ENCODE results near the gene DNAJB8.

Gene DNAJB8

DNA sequence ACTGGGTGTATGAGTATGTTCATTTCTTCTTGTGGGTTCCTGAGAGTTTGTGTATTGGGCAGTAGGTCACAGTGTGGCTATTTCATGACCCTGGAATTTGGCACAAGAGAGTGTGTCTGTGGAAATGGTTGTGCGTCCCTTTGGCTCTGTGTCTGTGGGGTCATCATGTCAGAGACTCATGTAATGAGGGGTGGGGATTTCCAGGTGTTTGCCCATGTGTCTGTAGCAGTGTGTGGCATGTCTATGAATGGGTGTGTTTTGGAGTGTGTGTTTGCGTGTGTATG lies 27.6 kb upstream of the DNAJB8 start:
- no peak overlapping the region for H3K4me3 ChIP-seq (ENCODE audit: low read depth, low read length)

DNA sequence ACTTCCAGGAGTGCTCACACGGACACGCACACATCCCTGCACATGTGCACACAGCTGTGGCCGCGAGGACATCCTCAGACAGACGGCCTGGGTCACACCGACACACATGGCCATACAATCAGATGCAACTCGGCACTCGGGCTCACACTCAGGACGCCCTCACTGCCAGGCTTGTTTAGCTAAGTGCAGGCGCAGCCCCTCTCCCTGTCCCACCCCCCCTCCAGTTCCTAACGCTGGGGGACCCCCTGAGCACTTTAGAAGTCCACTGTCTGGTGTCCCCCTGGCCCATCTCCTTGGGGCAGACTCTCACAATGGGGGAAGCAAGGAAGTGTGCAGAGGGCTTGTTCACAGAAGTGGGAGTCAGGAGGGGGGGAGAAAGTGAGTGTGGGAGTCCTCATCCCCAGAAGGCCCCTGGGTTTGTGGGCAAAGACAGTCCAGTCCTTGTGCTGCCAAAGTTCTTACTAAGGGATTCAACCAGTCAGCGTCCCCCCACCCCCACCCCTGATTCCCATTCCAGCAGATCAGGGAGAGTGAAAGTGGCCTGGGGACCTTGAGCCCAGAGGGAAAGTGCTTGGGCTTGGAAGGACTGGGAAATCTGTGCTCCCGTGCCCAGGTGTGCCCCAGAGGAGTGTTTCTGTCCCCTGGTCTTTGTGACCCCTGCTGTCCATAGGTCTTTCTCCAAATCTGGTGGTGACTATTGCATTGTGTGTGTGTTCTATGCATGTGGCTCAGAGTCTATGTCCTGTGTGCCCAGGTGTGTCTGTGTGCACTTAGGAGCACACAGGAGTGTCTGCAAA lies 27.1 kb upstream of the DNAJB8 start:
- no peak overlapping the region for H3K4me3 ChIP-seq (ENCODE audit: low read depth, low read length)

DNA sequence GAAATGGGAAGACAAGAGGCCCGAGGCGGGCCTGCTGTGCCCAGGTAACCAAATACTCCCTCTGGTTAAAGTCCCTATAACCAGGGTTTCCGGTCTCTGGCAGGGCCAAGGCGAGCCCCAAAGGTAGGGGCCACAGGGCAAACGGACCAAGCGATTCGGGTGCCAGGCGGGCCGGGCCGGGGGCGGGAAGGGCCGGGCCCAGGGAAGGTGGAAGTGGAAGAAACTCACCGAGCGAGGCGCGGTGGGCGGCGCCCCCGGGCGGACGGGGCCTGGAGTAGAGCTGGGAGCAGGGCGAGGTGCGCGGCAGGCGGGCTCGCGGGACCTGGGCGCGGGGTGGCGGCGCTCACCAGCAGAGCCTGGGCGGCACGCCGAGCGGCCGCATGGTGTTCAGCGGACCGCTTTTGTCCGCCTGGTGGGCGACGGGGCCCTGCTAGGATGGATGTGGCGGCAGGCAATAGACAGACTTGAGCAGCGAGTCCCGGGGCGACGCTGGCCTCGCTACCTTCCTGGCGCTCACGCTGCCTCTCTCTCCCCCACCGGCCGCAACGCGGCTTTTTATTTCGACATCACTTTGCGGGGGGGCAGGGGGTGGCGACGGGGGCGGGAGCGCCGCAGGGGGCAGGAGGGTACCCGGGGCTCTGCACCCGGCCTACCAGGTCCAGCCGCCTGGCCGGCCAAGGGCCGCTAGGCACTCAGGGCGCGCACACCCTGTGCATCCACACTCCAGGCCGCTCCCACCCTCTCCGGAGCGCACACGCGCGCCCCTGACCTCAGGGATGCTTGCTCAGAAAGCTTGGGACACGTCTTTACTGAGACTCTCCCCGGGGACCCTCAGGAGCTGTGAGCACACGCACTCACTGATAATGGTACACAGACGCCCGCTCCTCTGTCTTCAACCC lies 26.2 kb upstream of the DNAJB8 start, which contains the start of gene GATA2:
GATA2 (minus strand) TSS at position 531 of the 899 bp plus-strand sequence. CDS start 6,170 bp downstream, outside the sequence.
- no peak within 1 kb of the TSS for H3K4me3 ChIP-seq (ENCODE audit: low read depth, low read length)

DNA sequence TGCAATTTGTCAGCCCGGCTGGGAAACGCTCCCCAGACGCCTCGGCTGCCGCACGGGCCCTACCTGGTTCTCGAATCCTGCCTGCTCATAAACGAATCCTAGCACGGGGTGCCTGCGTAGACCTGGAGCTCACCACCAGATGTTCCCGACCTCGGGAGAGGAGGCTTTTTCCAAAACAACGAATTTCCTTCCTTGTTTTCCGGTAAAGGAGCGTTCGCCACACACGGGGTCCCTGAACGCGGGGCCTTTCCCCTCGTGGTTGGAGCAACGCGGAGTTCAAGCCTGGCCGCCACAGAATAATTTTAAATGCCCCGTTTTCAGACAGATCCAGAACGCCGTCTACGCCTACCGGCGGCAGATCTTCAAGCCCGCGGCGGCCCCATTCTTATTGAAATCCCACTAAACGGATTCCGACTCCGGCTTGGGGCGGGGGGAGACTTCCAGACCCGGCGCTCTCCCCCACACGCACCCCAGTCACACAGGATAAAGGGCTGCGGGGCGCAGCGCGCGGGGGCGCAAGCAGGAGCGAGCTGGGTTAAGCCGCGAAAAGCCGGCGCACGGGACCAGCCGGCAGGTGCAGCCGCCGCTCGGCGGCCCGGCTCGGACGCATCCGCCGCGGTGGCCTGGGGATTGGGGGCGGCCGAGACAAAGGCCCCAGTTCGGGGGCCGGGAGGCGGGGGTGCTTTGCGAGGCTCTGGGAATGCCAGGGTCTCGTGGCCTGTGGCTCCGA lies 25.4 kb upstream of the DNAJB8 start:
- no peak overlapping the region for H3K4me3 ChIP-seq (ENCODE audit: low read depth, low read length)

DNA sequence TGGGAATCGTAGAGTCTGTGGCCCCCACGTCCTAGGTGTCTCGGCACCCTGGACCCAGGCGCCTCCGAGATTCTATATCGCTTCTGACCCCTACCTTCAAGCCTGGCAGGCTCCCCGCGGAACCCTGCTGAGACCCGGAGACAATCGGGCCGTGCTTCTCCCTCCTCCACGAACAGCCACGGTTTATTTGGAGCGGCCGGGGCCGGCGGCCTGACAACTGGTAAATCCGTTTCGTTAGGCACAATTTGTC lies 24.9 kb upstream of the DNAJB8 start:
- no peak overlapping the region for H3K4me3 ChIP-seq (ENCODE audit: low read depth, low read length)

DNA sequence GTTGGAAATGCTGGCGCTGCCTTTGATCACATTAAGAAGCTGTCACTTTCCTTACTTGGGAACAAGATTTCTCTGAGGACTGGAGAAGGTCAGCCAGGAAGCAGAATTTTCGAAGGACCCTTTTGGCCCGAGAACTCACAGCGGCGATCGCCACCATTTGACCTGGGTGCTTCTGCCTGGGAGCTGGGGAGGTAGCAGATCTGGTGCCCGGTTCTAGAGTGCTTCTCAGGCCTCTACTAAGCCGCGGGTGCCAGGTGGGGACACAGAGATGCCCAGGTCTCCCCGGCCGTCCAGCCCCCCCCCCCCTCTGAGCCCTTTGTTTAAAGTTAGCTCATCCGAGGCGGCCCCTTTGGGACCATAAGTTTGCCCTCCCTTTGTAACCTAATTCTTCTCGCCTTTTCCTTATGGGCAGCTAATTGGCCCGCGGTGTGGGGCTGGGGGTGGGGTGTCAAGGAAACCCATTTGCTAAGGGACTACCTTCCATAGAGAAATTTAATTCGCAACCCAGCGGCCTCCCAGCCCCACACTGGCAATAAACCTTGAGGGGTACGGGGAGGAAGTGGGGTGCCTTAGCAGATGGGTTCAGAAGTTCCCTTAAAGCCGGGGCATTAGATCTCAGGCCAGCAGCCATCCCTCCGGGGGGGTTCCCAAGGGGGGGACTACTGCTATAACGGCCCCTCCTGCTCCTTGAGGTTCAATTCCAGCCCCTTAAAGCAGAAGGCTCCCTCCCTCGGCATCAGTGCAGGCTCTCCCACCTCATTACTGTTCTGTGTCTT lies 24.4 kb upstream of the DNAJB8 start:
- H3K4me3 ChIP-seq (ENCODE audit: low read depth, low read length): no peak overlapping the region

DNA sequence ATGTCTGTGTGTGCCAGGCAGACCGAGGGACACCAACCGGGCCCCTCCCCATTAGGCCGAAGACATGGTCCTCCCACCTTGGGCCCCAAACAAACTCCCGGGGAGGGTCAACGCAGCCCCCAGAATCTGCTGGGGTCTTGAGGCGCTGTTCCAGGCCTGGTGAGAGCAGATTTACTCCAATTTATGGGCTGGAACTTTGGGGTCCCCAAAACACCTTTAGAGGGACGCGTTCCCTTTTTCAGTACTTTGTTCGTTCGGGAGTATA lies 23.9 kb upstream of the DNAJB8 start:
- no peak overlapping the region for H3K4me3 ChIP-seq (ENCODE audit: low read depth, low read length)

DNA sequence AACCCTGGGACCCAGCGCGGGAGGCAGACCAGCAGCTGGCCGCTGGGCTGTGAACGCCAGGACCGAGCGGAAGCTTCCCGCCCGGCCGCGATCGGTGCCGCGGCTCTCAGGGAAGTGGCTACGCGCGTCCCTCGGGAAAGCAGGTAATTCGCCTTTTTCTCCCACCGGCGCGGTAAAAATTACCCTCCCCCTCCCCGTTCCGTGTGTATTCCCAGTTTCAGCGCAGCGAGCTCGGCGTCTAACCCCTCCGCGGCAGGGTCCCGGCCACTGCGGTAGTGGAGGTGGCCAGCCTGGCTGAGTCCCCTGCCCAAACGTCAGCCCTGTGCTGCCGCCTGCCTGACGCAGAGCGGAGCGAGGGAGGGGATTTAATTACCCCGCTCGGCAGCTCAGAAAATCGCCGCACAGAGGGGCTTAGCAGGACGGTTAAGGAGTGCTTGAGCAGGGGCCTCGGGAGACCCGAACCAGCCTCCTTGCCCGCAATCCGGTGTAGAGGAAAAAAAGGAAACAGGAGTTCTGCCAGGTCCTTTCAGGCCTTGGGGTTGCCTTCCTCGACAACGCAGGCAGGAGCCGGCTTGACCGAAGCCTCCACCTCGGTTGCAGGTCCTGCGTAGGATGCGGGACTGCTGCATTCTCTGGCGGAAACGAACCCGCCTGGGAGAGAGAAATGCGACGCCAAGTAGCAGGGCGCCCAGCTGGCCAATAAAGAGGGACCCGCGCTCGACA lies 23.4 kb upstream of the DNAJB8 start:
- H3K4me3 ChIP-seq (ENCODE audit: low read depth, low read length): peak overlapping the region; percentile 17

DNA sequence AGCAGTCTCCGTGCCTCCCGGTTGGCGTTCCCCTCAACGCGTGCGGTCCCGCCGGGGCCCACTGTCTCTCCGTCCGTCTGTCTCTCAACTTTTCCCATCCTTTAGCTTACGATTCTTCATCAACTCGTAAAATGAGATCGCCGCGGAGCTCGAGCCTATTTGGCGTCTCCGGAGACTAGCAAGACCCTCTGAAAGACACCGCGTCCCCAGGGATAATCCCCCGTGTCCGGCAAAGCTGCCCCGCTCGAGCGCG lies 22.9 kb upstream of the DNAJB8 start:
- peak overlapping the region; percentile 17 for H3K4me3 ChIP-seq (ENCODE audit: low read depth, low read length)

DNA sequence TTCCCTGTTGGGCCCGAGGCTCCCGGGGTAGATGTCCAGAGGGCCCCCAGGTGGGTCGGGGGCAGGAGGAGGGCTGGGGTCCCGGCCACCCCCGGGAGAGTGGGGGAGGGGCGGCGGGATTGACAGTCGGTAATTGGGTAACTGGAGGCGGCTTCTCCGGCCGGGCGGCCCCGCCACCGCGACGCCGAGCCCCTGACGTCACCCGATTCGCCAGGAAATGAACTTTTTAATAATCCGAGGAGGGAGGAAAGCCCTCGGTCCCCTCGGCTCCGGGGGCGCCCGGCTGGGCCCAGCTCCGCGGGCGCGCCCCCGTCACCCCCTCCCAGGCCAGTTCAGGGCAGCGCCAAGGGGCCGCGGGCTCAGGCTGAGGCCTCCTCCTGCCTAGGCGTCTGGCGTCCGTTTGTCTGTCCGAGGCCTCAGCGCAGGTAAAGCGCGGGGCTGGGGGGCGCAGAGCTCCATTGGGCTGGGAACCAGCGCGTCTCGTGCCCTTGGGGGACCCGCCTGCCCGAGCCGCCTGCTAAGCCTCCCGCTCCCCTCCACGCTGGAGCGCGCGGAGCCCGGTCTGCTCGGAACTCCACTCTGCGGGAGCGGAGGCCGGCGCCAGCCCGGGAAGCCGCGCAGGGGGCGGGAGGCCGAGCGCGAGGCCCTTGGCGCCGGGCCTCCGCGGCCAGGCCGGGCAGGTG lies 22.4 kb upstream of the DNAJB8 start:
- peak overlapping the region; percentile 17 for H3K4me3 ChIP-seq (ENCODE audit: low read depth, low read length)

DNA sequence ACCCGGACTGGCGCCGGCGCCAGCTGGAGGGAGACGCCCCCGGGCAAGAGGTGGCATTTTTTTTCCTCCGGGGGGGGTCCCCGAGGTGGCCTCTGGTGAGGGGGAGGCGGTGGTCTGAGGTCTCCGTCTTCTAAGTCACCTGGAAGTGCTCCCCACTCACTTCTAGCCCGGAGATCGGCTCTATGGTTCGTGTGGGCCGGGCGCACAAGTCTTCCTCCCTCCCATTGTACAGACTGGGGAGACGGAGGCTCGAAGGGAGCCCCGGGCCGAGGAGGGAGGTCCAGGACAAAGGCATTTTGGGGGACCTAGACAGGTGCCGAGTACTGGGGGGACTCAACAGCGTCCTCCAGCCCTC lies 21.9 kb upstream of the DNAJB8 start:
- peak overlapping the region; percentile 24 for H3K4me3 ChIP-seq (ENCODE audit: low read depth, low read length)

DNA sequence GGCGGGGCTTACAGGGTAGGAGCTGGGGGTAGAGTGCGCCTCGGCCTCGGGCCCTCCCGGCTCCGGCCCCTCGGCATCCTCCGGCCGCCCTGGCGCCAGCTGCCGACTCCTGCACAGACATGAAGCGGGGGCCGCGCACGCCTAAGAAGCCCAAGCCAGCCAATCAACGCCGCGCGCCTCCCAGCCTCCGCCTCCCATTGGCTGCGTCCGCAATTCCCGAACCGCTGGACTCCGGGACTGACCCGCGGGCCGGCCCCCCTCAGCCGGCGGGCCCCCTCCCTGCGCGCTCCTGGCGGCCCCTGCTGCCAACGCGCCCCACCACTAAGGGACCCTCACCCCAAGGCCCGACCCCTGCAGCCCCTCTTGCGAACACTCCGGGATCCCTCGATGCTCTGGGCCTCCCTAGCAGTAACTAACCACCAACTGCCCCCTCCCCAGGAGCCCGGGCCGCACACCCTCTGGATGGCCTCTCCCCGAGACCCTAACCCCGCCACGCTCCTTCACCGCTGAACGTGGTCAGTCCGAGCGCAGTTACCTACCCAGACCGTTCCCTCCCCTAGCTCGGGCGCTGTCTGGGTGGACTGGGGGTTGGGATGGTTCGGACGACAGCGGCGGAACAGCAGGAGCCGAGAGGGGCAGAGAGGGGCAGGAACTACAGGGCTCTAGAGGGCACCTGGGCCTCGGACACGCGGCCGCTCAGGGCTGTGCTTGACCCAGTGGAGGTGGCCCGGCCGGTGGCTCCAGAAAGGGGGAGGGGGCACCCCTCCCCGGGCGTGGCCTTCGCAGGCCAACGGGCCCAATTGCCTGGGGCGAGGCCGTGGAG lies 21.3 kb upstream of the DNAJB8 start:
- peak overlapping the region; percentile 24 for H3K4me3 ChIP-seq (ENCODE audit: low read depth, low read length)

DNA sequence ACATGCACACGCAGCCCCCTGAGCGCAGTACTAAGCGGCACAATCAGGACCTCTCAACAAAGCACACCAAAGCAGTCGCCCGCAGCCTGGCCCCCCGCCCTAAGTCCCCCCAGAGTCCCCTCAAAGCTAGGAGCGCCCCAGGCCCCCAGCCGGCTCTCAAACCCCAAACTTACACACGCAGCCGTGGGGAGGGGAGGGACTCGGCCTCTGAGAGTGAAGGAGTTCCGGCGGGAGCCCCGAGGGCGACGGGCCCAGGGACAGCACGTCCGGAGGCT lies 20.8 kb upstream of the DNAJB8 start:
- peak overlapping the region; percentile 27 for H3K4me3 ChIP-seq (ENCODE audit: low read depth, low read length)

DNA sequence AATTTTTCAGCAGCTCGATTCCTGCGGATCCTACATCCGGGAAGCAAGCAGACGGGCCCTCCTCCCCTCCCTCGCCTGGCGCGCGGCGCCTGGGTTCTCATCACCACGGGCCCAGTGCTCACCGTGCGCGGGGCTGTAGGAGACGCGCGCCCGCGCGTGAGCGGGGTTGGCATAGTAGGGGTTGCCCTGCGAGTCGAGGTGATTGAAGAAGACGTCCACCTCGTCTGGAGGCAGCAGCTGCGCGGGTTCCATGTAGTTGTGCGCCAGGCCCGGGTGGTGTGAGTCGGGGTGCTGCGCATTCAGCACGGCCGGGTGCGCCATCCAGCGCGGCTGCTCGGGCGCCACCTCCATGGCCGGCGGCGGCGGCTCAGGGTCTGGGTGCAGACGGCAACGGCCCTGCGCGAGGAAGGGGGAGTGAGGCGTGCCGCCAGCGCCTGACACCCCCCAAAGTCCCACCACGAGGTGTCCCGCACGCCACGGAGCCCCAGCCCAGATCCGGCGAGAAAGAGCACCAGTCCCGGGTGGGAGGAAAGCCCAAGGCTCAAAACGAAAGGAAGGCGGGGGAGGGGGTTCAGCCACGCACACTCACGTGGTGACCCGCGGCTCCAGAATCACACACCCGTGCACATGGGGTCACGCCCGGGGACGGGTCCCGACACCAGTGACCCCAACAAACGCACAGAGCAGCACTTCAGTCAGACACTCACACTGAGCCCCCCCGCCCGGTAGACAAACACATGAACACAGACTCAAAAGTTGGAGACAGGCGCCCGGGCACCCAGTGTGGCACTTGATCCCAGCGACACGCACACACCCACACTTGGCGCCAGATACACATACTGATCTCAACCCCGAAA lies 20.2 kb upstream of the DNAJB8 start:
- peak overlapping the region; percentile 27 for H3K4me3 ChIP-seq (ENCODE audit: low read depth, low read length)

DNA sequence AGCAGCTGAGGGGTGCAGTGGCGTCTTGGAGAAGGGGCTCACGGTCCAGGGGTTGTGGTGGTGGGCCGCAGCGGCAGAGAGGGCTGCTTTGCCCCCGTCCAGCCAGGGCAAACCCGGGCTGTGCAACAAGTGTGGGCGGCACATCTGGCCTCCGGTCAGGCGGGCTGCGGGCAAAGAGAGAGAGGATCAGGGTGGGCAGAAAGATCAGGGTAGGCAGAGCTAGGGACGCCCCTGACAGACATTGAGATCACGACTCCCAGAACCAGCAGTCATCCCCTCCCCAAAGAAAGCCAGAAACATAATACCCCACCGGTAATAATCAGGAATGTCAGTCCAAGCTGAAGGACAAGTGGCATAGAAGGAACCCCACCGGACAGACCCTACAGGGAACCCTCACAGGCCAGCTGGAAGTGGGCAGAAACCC lies 19.5 kb upstream of the DNAJB8 start:
- no peak overlapping the region for H3K4me3 ChIP-seq (ENCODE audit: low read depth, low read length)

DNA sequence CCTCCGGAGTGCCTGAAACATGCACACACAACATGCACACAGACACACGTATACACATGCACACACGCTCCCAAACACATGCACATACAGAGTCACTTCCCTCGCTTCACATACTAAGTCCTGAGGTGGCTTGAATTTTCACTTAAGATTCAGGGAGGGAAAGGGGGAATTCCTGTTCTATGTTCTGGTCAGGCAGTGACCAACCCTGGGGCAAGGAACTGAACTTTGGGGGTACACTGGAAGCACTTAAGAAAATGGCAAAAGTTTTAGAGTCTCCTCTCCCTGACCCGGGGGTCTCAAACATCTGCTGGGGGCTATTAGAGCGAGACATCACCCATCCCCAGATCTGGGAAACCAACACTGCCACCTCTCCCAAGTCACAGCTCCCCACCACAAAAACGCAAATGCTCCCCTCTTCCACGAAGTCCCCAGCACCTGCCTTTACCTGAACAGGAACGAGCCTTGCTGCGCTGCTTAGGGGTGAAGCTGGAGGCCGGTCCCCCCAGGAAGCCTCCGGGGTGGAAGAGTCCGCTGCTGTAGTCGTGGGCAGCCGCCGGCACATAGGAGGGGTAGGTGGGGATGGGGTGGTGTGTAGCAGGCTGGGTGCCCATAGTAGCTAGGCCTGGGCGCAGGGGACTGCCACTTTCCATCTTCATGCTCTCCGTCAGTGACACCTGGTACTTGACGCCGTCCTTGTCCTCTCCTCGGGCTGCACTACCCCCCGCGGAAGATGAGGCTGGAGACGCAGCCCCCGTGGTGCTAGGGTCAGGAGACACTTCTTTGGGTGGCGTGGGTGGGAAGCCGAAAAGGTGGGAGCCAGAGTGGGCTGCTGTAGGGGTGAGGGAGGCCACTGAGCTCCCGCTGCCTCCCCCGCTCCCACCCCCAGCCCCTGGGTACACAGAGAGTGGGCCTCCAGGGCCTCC lies 18.9 kb upstream of the DNAJB8 start:
- H3K4me3 ChIP-seq (ENCODE audit: low read depth, low read length): no peak overlapping the region

DNA sequence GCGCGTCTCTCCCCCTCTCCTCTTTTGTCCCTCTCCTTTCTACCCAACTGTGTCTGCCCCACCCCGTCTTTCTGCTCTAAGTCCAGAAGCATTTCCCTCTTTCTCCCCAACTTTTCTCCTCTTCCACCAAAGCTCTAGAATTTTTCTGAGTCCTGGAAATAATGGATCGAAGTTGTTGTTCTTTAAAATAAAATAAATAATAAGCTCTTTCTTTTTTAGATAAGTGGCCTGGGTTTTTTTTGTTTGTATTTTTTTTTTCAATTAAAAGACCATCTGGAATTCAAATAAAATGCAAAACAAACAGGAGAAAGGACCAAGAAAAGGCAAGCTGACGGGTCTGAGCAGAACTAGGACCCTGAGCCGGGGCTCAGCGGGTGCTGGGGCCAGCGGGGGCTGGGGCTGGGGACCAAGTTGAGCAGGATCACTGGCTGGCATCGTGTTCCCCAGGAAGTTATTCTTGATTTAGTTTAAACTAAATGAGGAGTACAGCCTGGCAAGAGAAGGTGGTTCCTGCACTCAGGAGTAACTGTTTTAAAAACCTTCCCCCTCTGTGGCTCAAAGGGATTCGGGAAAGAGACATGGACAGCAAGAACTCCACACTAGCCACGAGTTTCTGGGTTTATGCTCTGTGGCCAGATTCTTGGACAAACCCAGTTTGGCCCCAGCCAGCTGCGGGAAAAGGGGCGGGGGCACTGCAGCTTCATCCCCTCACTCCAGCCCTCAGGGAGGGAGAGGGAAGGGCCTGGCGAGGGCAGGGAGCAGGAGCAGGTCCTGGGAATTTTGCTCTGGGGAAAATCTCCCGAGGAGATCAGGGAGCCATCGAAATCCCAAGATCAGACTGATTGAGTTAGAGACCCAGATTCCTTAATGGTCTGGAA lies 18.0 kb upstream of the DNAJB8 start:
- no peak overlapping the region for H3K4me3 ChIP-seq (ENCODE audit: low read depth, low read length)
